Measurements from ENCODE around the gene CDK12. TPM values are rescaled to one million over a fixed set of nuclear protein-coding genes. Genes with fewer than 3 reads are reported as not detected.
"Not testable (repeated sequence)": the region's sequence is repeated elsewhere in the genome, so short reads cannot be mapped to it uniquely, and the experiment has no call there.

Gene CDK12
- polyA plus RNA-seq, 2 donors: 9.4 to 12.9 TPM

DNA sequence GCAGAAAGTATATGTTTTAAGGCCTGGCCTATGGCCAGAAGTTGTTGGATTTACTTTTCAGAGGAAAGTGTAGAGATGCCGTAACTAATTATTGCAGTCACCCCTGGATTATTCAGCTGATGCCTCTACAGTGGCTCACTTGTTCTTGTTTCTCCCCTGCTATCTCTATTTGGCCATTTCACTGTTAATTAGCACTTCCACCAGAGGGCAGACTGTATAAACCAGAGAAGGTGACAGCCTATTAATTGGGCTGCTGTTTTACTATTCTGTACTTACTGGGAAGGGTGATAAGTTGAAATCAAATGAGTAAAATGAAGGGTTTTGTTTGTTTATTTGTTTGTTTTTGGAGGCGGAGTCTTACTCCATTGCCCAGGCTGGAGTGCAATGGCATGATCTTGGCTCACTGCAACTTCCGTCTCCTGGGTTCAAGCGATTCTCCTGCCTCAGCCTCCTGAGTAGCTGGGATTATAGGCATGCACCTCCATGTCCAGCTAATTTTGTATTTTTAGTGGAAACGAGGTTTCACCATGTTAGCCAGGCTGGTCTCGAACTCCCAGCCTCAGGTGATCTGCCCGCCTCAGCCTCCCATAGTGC lies 66.0 kb downstream of the CDK12 start:
- 87 to 93% methylated on average over 7 of the region's 7 CpGs for WGBS, 2 donors
- peaks cover 22% of the 10 kb centered on the region in 2 donors for H3K36me3 ChIP-seq (ENCODE audit: control insufficient read depth in 2 of 2, insufficient read depth in 2 of 2, low read length in 1 of 2)
- no peaks in the 10 kb centered on the region for H3K4me1 ChIP-seq (ENCODE audit: control insufficient read depth in 2 of 2, insufficient read depth in 2 of 2, low read length in 1 of 2)
- no peaks in the 10 kb centered on the region for H3K9me3 ChIP-seq (ENCODE audit: control insufficient read depth in 2 of 2, insufficient read depth in 1 of 2, low read depth in 1 of 2, low read length in 1 of 2)
- H3K27me3 ChIP-seq (ENCODE audit: control insufficient read depth in 1 of 2, insufficient read depth in 2 of 2, low read length in 2 of 2): no peaks in the 10 kb centered on the region
- no peak overlapping the region for H3K27ac ChIP-seq (ENCODE audit: low read depth in 2 of 2, low read length in 1 of 2)
- no peak overlapping the region for H3K4me3 ChIP-seq (ENCODE audit: low read depth in 1 of 2, low read length in 2 of 2)

DNA sequence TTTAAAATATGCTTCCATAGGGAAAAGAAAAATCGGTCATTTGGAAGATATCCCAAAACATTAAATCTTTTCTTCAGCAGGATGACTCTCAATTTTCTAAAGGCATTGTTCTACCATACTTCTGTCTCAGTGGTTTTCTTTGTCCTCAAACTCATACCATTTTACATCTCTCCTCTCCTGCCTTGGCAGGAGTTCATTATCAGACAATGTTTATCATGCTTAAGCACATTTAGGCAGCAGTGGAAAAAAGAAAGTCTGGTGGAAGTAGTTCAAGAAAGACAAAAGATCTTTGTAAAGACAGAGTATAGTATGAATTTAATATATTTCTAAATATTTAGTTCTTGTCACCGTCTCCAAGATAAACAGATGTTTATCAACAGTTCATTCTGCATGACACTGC lies 68.2 kb downstream of the CDK12 start:
- Histone ChIP-seq H3K9me3 (ENCODE audit: control insufficient read depth in 2 of 2, insufficient read depth in 1 of 2, low read depth in 1 of 2, low read length in 1 of 2) (no peaks in the 10 kb centered on the region), H3K27me3 (ENCODE audit: control insufficient read depth in 1 of 2, insufficient read depth in 2 of 2, low read length in 2 of 2) (no peaks in the 10 kb centered on the region), H3K27ac (ENCODE audit: low read depth in 2 of 2, low read length in 1 of 2) (no peak overlapping the region), H3K4me1 (ENCODE audit: control insufficient read depth in 2 of 2, insufficient read depth in 2 of 2, low read length in 1 of 2) (no peaks in the 10 kb centered on the region), H3K4me3 (ENCODE audit: low read depth in 1 of 2, low read length in 2 of 2) (no peak overlapping the region), H3K36me3 (ENCODE audit: control insufficient read depth in 2 of 2, insufficient read depth in 2 of 2, low read length in 1 of 2) (peaks cover 16 to 19% of the 10 kb centered on the region in 2 donors)
- 41 to 53% methylated on average over 2 of the region's 2 CpGs for WGBS, 2 donors

DNA sequence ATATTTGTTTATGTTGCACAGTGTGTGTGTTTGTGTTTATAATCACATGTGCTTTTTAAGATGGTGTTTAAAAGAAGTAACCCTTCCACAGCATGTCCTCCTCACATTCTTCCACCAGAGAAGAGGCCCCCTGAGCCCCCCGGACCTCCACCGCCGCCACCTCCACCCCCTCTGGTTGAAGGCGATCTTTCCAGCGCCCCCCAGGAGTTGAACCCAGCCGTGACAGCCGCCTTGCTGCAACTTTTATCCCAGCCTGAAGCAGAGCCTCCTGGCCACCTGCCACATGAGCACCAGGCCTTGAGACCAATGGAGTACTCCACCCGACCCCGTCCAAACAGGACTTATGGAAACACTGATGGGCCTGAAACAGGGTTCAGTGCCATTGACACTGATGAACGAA lies 69.2 kb downstream of the CDK12 start:
- no peak overlapping the region for H3K27ac ChIP-seq (ENCODE audit: low read depth in 2 of 2, low read length in 1 of 2)
- WGBS, 2 donors: 73 to 86% methylated on average over 10 of the region's 10 CpGs

DNA sequence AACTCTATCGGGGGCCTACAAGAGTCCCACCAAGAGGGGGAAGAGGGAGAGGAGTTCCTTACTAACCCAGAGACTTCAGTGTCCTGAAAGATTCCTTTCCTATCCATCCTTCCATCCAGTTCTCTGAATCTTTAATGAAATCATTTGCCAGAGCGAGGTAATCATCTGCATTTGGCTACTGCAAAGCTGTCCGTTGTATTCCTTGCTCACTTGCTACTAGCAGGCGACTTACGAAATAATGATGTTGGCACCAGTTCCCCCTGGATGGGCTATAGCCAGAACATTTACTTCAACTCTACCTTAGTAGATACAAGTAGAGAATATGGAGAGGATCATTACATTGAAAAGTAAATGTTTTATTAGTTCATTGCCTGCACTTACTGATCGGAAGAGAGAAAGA lies 70.0 kb downstream of the CDK12 start:
- peaks cover 8 to 11% of the 10 kb centered on the region in 2 donors for H3K36me3 ChIP-seq (ENCODE audit: control insufficient read depth in 2 of 2, insufficient read depth in 2 of 2, low read length in 1 of 2)
- no peak overlapping the region for H3K4me3 ChIP-seq (ENCODE audit: low read depth in 1 of 2, low read length in 2 of 2)
- no peaks in the 10 kb centered on the region for H3K9me3 ChIP-seq (ENCODE audit: control insufficient read depth in 2 of 2, insufficient read depth in 1 of 2, low read depth in 1 of 2, low read length in 1 of 2)
- WGBS, 2 donors: 84 to 88% methylated on average over 6 of the region's 6 CpGs
- H3K4me1 ChIP-seq (ENCODE audit: control insufficient read depth in 2 of 2, insufficient read depth in 2 of 2, low read length in 1 of 2): no peaks in the 10 kb centered on the region
- H3K27me3 ChIP-seq (ENCODE audit: control insufficient read depth in 1 of 2, insufficient read depth in 2 of 2, low read length in 2 of 2): no peaks in the 10 kb centered on the region
- H3K27ac ChIP-seq (ENCODE audit: low read depth in 2 of 2, low read length in 1 of 2): no peak overlapping the region

More for the DNA sequence above, 69.2 kb downstream of the CDK12 start:
- Histone ChIP-seq H3K27me3 (ENCODE audit: control insufficient read depth in 1 of 2, insufficient read depth in 2 of 2, low read length in 2 of 2) (no peaks in the 10 kb centered on the region), H3K36me3 (ENCODE audit: control insufficient read depth in 2 of 2, insufficient read depth in 2 of 2, low read length in 1 of 2) (peaks cover 15 to 16% of the 10 kb centered on the region in 2 donors), H3K9me3 (ENCODE audit: control insufficient read depth in 2 of 2, insufficient read depth in 1 of 2, low read depth in 1 of 2, low read length in 1 of 2) (no peaks in the 10 kb centered on the region), H3K4me1 (ENCODE audit: control insufficient read depth in 2 of 2, insufficient read depth in 2 of 2, low read length in 1 of 2) (no peaks in the 10 kb centered on the region), H3K4me3 (ENCODE audit: low read depth in 1 of 2, low read length in 2 of 2) (no peak overlapping the region)

DNA sequence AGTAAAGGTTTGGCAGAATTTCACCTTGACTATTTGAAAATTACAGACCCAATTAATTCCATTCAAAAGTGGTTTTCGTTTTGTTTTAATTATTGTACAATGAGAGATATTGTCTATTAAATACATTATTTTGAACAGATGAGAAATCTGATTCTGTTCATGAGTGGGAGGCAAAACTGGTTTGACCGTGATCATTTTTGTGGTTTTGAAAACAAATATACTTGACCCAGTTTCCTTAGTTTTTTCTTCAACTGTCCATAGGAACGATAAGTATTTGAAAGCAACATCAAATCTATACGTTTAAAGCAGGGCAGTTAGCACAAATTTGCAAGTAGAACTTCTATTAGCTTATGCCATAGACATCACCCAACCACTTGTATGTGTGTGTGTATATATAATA lies 72.6 kb downstream of the CDK12 start:
- 46 to 58% methylated on average over 4 of the region's 4 CpGs for WGBS, 2 donors
- Histone ChIP-seq H3K9me3 (ENCODE audit: control insufficient read depth in 2 of 2, insufficient read depth in 1 of 2, low read depth in 1 of 2, low read length in 1 of 2) (no peaks in the 10 kb centered on the region), H3K4me1 (ENCODE audit: control insufficient read depth in 2 of 2, insufficient read depth in 2 of 2, low read length in 1 of 2) (no peaks in the 10 kb centered on the region), H3K36me3 (ENCODE audit: control insufficient read depth in 2 of 2, insufficient read depth in 2 of 2, low read length in 1 of 2) (peaks cover 8% of the 10 kb centered on the region in 2 donors), H3K4me3 (ENCODE audit: low read depth in 1 of 2, low read length in 2 of 2) (no peak overlapping the region), H3K27me3 (ENCODE audit: control insufficient read depth in 1 of 2, insufficient read depth in 2 of 2, low read length in 2 of 2) (no peaks in the 10 kb centered on the region), H3K27ac (ENCODE audit: low read depth in 2 of 2, low read length in 1 of 2) (no peak overlapping the region)

DNA sequence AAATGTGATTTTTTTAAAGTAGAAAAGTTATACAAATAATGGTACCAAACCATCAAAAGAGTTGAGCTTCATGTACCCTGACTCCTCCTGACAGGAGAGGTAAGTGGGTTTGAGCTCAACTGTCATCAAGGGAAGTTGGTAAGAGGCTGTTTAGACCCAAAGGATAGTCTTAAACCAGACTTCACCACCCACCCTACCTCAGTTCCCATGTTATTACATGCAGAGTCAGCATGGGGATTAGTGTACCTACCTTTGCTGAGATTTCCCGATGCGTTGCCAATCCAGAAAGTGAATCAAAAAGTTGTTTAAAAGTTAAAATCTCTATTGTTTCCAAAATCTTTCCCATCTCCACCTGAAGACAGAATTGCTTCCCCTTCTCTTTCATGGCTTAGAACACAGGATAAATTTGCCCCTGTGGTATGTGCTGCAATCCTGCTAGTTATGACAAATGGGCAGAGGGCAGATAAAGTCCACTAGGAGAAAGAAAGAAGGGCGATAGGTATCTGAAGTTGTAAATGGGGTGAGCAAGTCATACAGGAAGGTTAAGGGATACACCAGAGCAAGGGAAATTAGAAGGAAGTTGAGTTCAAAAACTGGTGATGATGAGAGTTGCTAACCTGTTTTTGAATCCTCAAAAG lies 73.6 kb downstream of the CDK12 start:
- Histone ChIP-seq H3K36me3 (ENCODE audit: control insufficient read depth in 2 of 2, insufficient read depth in 2 of 2, low read length in 1 of 2) (peaks cover 6 to 8% of the 10 kb centered on the region in 2 donors), H3K27me3 (ENCODE audit: control insufficient read depth in 1 of 2, insufficient read depth in 2 of 2, low read length in 2 of 2) (no peaks in the 10 kb centered on the region), H3K4me1 (ENCODE audit: control insufficient read depth in 2 of 2, insufficient read depth in 2 of 2, low read length in 1 of 2) (no peaks in the 10 kb centered on the region), H3K27ac (ENCODE audit: low read depth in 2 of 2, low read length in 1 of 2) (no peak overlapping the region), H3K9me3 (ENCODE audit: control insufficient read depth in 2 of 2, insufficient read depth in 1 of 2, low read depth in 1 of 2, low read length in 1 of 2) (no peaks in the 10 kb centered on the region), H3K4me3 (ENCODE audit: low read depth in 1 of 2, low read length in 2 of 2) (no peak overlapping the region)
- 90 to 93% methylated on average over 3 of the region's 3 CpGs for WGBS, 2 donors

DNA sequence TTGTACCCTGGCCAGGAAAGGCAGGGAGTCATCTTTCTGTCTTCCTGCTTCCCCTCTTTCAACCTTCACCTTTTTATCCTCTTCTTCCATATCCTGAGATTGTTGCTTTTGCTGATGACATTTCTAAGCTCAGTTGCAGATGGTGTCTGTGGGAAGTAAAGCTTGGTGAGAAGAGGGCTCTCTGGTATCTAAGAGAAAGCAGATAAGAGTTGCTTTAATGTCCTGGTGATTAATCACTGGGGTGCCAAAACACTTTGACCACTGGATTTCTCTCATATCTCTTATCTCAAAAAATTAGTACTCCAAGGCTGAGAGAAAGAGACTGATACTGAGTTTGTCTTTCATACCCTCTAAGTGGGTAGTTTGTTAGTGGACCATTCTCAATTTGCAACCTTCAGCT lies 75.2 kb downstream of the CDK12 start:
- no peaks in the 10 kb centered on the region for H3K4me1 ChIP-seq (ENCODE audit: control insufficient read depth in 2 of 2, insufficient read depth in 2 of 2, low read length in 1 of 2)
- no peak overlapping the region for H3K4me3 ChIP-seq (ENCODE audit: low read depth in 1 of 2, low read length in 2 of 2)
- H3K36me3 ChIP-seq (ENCODE audit: control insufficient read depth in 2 of 2, insufficient read depth in 2 of 2, low read length in 1 of 2): peaks cover 0 to 2% of the 10 kb centered on the region in 2 donors
- no peak overlapping the region for H3K27ac ChIP-seq (ENCODE audit: low read depth in 2 of 2, low read length in 1 of 2)
- no peaks in the 10 kb centered on the region for H3K27me3 ChIP-seq (ENCODE audit: control insufficient read depth in 1 of 2, insufficient read depth in 2 of 2, low read length in 2 of 2)
- H3K9me3 ChIP-seq (ENCODE audit: control insufficient read depth in 2 of 2, insufficient read depth in 1 of 2, low read depth in 1 of 2, low read length in 1 of 2): no peaks in the 10 kb centered on the region

DNA sequence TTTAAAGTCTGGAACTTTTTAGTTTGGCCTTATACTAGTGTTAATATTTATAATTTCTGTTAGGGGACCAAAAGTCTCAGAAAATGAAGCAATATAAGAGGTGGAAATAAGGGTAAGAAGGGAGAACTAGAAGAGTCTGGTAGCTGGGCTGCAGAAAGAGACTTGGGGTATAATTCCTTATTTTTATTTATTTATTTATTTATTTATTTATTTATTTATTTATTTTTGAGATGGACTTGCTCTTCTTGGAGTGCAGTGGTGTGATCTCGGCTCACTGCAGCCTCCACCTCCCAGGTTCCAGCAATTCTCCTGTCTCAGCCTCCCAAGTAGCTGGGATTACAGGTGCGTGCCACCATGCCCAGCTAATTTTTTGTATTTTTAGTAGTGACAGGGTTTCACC lies 76.1 kb downstream of the CDK12 start:
- WGBS, 2 donors: 96 to 97% methylated on average over 2 of the region's 2 CpGs

DNA sequence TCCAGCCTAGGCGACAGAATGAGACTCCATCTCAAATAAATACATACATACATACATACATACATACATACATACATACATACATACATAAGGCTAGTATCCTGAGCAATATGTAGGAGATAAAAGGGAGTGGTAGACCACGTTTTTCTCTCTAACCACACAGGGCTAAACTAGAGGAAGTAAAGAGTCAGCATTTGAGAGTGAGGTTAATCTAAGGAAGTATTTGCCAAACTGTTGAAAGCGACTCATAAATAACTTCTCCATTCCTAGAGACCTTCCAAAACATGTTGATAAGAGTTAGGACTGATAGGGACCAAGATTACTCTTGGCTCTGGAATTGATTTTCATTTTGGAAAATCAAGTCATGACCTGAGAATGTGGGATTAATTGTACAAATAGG lies 77.6 kb downstream of the CDK12 start:
- H3K4me1 ChIP-seq (ENCODE audit: control insufficient read depth in 2 of 2, insufficient read depth in 2 of 2, low read length in 1 of 2): no peaks in the 10 kb centered on the region
- no peak overlapping the region for H3K27ac ChIP-seq (ENCODE audit: low read depth in 2 of 2, low read length in 1 of 2)
- H3K27me3 ChIP-seq (ENCODE audit: control insufficient read depth in 1 of 2, insufficient read depth in 2 of 2, low read length in 2 of 2): no peaks in the 10 kb centered on the region
- H3K4me3 ChIP-seq (ENCODE audit: low read depth in 1 of 2, low read length in 2 of 2): no peak overlapping the region
- 46 to 48% methylated on average over 3 of the region's 3 CpGs for WGBS, 2 donors
- no peaks in the 10 kb centered on the region for H3K9me3 ChIP-seq (ENCODE audit: control insufficient read depth in 2 of 2, insufficient read depth in 1 of 2, low read depth in 1 of 2, low read length in 1 of 2)
- peaks cover 0 to 2% of the 10 kb centered on the region in 2 donors for H3K36me3 ChIP-seq (ENCODE audit: control insufficient read depth in 2 of 2, insufficient read depth in 2 of 2, low read length in 1 of 2)

More for the DNA sequence above, 76.1 kb downstream of the CDK12 start:
- H3K9me3 ChIP-seq (ENCODE audit: control insufficient read depth in 2 of 2, insufficient read depth in 1 of 2, low read depth in 1 of 2, low read length in 1 of 2); H3K27ac ChIP-seq (ENCODE audit: low read depth in 2 of 2, low read length in 1 of 2); H3K36me3 ChIP-seq (ENCODE audit: control insufficient read depth in 2 of 2, insufficient read depth in 2 of 2, low read length in 1 of 2); H3K4me1 ChIP-seq (ENCODE audit: control insufficient read depth in 2 of 2, insufficient read depth in 2 of 2, low read length in 1 of 2); H3K27me3 ChIP-seq (ENCODE audit: control insufficient read depth in 1 of 2, insufficient read depth in 2 of 2, low read length in 2 of 2); H3K4me3 ChIP-seq (ENCODE audit: low read depth in 1 of 2, low read length in 2 of 2): not testable (repeated sequence)

DNA sequence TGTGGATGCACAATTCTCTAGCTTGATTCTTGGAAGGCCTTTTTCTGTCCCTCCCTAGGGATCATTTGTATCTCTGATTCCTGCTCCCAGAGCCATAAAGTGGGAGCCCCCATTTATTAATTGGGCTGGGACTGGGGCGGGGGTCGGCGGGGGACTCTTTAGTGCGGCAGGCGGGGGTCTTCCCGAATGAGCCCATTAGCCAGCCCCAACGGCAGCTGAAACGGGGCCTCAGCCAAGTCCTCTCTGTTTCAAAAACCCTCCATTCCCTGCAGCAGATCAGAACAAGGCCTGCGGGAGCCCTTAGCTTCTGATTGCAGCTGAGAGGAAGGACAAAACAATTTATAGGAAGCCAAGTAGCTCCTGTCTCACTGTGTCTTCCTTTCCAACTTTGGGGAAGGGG lies 79.3 kb downstream of the CDK12 start:
- 83 to 84% methylated on average over 9 of the region's 9 CpGs for WGBS, 2 donors
- Histone ChIP-seq H3K9me3 (ENCODE audit: control insufficient read depth in 2 of 2, insufficient read depth in 1 of 2, low read depth in 1 of 2, low read length in 1 of 2) (no peaks in the 10 kb centered on the region), H3K27me3 (ENCODE audit: control insufficient read depth in 1 of 2, insufficient read depth in 2 of 2, low read length in 2 of 2) (no peaks in the 10 kb centered on the region), H3K36me3 (ENCODE audit: control insufficient read depth in 2 of 2, insufficient read depth in 2 of 2, low read length in 1 of 2) (peaks cover 0 to 3% of the 10 kb centered on the region in 2 donors), H3K27ac (ENCODE audit: low read depth in 2 of 2, low read length in 1 of 2) (no peak overlapping the region), H3K4me1 (ENCODE audit: control insufficient read depth in 2 of 2, insufficient read depth in 2 of 2, low read length in 1 of 2) (no peaks in the 10 kb centered on the region), H3K4me3 (ENCODE audit: low read depth in 1 of 2, low read length in 2 of 2) (no peak overlapping the region)

Data from esophagus (tissue), 2 donors.